Adipocyte (in vitro differentiated cells): ENCODE data around the gene FGF9.

ENCODE experiments used
- DNase-seq: peaks from one replicate; pipeline ENCODE4 v3.0.0-alpha.2; 2015; ENCODE audit warnings: low read depth
- H3K27me3 ChIP-seq: replicated peaks from 2 replicates; pipeline ENCODE4 v1.7.0; 2013; ENCODE audit warnings: mild to moderate bottlenecking, low read length, moderate library complexity; ENCODE audit not compliant: control insufficient read depth, insufficient read depth
- H3K36me3 ChIP-seq: 2 replicates; pipeline ENCODE4 v1.7.0; 2013; ENCODE audit warnings: low read length, mild to moderate bottlenecking, moderate library complexity; ENCODE audit not compliant: control insufficient read depth, insufficient read depth, severe bottlenecking
- H3K4me1 ChIP-seq: 2 replicates; pipeline ENCODE4 v1.7.0; 2013; ENCODE audit warnings: mild to moderate bottlenecking, low read length, moderate library complexity; ENCODE audit not compliant: control insufficient read depth, insufficient read depth
- H3K4me3 ChIP-seq: 2 replicates; pipeline ENCODE4 v1.7.0; 2013; ENCODE audit warnings: mild to moderate bottlenecking, low read length, moderate library complexity
- H3K9ac ChIP-seq: 2 replicates; pipeline ENCODE4 v1.7.0; 2013; ENCODE audit warnings: mild to moderate bottlenecking, low read length, moderate library complexity
- H3K9me3 ChIP-seq: 2 replicates; pipeline ENCODE4 v1.7.0; 2013; ENCODE audit warnings: mild to moderate bottlenecking, low read length, moderate library complexity; ENCODE audit not compliant: control insufficient read depth

Gene FGF9

DNA sequence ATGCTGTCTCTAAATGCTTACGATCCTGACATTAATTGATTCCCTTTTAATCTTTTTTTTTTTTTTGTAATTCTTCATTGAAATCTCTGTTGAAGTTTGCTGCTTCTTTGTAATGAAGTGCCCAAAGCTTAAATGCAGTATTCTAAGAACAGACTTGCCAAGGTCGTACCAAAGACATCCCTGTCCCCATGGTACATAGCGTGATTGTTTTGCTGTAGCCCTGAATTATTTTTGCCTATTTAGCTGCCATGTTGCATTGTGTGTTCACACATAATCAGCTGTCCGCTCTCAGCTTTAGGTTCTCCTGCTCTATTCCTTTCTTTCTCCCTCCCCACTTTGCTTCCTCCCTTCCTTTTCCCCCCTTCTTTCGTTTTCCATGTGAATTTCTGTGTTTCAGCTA is 21.1 kb downstream of the FGF9 start:
- DNase-seq, result no peak
- Histone ChIP-seq H3K4me1 (no peaks in the 10 kb centered on the region), H3K36me3 (no peaks in the 10 kb centered on the region), H3K9ac (no peak overlapping the region), H3K9me3 (no peaks in the 10 kb centered on the region), H3K4me3 (no peak overlapping the region), H3K27me3 (peaks cover 29% of the 10 kb centered on the region)

DNA sequence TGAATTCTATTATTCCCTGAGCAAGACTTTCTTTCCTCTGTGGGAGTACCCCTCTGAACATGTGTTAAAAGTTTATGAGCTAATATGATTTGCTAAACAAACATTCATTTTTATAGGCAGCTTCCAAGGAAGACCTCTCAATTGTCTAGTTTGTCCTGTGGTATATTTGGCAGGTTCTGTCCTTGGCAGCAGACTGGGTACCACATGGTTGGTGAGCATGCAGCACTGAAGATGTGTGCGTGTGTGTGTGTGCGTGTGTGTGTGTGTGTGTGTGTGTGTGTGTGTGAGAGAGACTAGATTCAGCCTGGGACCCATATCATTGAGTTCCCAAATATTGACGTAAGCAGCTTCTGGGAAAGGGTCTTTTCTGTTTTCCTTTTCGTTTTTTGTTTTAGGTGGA is 24.0 kb downstream of the FGF9 start:
- Histone ChIP-seq H3K4me1 (no peaks in the 10 kb centered on the region), H3K9me3 (no peaks in the 10 kb centered on the region), H3K9ac (no peak overlapping the region), H3K4me3 (no peak overlapping the region), H3K36me3 (no peaks in the 10 kb centered on the region), H3K27me3 (peaks cover 25% of the 10 kb centered on the region)
- DNase-seq, result no peak

DNA sequence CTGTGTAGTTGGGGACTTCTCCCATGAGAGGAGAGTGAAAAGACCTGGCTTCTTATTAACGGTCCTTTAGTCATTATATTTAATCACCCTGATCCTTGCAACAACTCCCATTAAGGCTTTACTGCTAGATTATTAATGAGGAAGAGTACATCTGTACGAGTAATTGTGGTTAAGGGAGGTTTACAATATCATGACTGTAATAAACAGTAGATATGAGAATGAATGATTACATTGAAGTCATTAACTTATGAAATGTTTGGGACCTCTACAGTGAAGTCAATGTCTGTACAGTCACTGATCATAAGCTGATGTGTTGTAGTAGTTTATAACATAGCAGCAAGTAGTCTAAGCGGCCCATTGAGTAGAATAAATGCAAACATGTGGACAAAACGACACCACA is 24.7 kb downstream of the FGF9 start:
- no peaks in the 10 kb centered on the region for H3K36me3 ChIP-seq
- no peaks in the 10 kb centered on the region for H3K9me3 ChIP-seq
- DNase-seq, result no peak
- H3K27me3 ChIP-seq, result peaks cover 23% of the 10 kb centered on the region
- no peak overlapping the region for H3K9ac ChIP-seq
- no peak overlapping the region for H3K4me3 ChIP-seq
- H3K4me1 ChIP-seq, result no peaks in the 10 kb centered on the region

DNA sequence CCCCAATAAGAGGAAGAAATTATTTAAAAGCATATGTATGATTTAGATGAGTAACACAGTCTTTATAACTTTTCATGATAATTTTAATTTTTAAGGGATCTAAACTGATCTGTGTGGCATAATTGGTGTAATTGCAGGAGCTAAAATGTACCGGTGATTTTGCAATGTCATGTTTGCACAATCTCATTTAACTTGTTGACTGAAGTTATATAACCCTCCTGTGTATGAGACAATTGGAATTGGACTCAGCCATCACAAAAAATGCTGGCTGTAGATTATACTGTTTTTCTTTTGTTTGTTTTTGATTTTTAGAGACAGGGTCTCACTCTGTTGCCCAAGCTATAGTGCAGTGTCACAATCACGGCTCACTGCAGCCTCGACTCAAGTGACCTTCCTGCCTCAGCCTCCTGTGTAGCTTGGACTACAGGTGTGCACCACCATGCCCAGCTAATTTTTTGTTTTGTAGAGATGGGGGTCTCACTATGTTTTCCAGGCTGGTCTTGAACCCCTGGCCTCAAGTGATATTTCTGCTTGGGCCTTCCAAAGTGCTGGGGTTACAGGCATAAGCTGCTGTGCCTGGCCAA is 26.1 kb downstream of the FGF9 start:
- no peaks in the 10 kb centered on the region for H3K9me3 ChIP-seq
- peaks cover 14% of the 10 kb centered on the region for H3K27me3 ChIP-seq
- H3K36me3 ChIP-seq, result no peaks in the 10 kb centered on the region
- DNase-seq, result no peak
- H3K9ac ChIP-seq, result no peak overlapping the region
- no peak overlapping the region for H3K4me3 ChIP-seq
- H3K4me1 ChIP-seq, result no peaks in the 10 kb centered on the region

DNA sequence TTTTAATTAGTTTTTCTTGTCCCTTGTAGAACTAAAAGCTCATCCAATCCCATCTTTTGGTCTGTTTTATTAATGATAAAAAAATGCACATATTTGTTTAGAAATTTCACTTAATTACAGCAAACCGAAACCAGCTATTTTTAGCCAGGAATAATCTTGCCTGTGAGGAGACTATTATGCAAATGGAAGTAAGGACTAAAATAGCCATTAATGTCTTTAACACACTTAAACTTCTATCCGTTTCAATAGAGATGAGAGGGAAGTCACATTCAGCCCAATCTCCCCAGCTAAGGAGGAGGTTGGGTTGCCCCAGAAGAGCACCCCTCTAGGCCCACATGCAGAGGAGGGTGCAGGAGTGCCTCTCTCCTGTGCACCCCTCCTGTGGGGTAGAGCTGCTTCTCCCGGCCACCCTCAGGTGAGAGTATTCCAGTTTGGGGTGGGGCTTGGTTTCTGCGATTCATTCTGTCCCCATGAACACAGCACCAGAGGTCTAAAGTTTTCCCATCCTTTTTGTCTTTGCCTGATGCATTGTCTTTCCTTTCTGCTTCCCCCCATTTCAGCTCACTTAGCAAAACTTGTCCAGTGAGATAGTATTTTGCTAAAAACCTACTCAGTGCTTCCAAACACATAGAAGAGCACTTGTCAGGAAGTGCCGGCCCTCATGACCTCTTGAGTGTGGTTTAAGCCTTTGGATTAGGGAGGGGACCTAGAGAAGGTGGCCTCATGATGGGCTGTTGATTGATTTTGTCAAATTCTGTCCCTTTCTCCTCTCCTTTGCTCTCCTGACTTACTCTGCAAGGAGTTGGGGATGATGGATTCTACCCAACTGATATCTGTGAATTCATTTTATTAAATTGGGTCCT is 28.2 kb downstream of the FGF9 start:
- no peak for DNase-seq
- Histone ChIP-seq H3K4me1 (no peaks in the 10 kb centered on the region), H3K27me3 (peaks cover 14% of the 10 kb centered on the region), H3K9me3 (no peaks in the 10 kb centered on the region), H3K9ac (no peak overlapping the region), H3K4me3 (no peak overlapping the region), H3K36me3 (no peaks in the 10 kb centered on the region)

DNA sequence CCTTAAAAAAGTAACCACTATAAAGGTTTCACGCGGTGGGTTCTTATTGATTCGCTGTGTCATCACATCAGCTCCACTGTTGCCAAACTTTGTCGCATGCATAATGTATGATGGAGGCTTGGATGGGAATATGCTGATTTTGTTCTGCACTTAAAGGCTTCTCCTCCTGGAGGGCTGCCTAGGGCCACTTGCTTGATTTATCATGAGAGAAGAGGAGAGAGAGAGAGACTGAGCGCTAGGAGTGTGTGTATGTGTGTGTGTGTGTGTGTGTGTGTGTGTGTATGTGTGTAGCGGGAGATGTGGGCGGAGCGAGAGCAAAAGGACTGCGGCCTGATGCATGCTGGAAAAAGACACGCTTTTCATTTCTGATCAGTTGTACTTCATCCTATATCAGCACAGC is 30.6 kb downstream of the FGF9 start:
- DNase-seq, result no peak
- no peak overlapping the region for H3K9ac ChIP-seq
- H3K9me3 ChIP-seq, result no peaks in the 10 kb centered on the region
- H3K36me3 ChIP-seq, result no peaks in the 10 kb centered on the region
- H3K4me1 ChIP-seq, result no peaks in the 10 kb centered on the region
- H3K4me3 ChIP-seq, result no peak overlapping the region
- H3K27me3 ChIP-seq, result peaks cover 18% of the 10 kb centered on the region

DNA sequence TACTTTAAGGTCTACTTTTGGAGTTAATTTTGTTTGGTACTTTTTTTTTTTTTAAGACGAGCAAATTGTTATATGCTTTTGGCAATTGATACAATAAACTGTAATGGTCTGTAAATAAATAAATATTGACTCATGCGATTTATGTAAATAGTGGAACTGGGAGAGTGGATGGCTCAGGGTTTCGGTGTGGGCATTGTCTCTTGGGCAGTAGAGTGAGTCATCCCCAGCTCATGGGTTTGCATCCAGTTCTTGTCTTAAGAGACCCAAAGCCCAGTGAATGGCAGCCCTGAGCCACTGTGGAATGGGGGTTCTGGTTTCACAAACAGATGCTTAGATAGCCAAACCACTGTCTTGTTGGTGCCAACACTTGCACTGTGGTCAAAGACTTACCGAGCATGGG is 33.0 kb downstream of the FGF9 start:
- Histone ChIP-seq H3K9ac (no peak overlapping the region), H3K9me3 (no peaks in the 10 kb centered on the region), H3K27me3 (peaks cover 17% of the 10 kb centered on the region), H3K36me3 (no peaks in the 10 kb centered on the region), H3K4me1 (no peaks in the 10 kb centered on the region), H3K4me3 (no peak overlapping the region)
- DNase-seq, result no peak

DNA sequence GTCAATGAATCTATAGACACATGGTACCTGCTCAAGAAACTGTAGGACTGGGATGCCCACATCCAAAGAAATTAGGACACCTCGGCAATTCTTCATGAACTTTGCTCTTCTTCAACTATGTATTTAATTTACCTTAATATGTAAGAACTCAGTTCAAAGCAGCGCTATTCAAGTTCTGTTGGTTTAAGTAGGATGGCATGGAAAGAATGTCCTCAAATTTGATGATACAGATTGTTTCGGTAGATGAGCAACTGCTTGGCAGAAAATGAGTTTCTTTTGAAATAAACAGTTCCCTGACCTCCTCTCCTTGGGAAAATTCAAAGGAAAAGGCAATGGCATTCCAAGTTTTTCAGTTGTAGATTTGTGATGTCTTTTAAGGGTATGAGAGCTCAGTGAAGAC is 36.7 kb downstream of the FGF9 start:
- no peak for DNase-seq

DNA sequence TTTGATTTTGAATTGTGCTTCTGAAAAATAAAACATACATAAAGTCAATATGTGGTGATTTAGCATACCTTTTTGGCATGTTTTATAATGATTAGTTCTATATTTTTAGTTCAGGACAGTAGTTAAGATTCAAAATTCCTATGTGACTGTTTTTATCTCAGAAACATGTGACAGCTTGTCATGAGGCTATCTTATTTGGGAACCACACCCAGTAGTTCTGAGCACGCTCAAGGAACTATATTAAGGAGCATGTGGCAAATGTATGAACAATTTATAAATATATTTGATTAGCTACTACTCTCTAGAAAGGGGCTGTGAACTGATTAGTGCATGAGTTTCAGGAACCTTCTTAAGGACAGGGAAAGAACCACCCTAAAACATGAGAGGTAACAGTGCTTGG is 38.8 kb downstream of the FGF9 start:
- H3K27me3 ChIP-seq, result peaks cover 4% of the 10 kb centered on the region
- no peaks in the 10 kb centered on the region for H3K9me3 ChIP-seq
- H3K4me3 ChIP-seq, result no peak overlapping the region
- H3K4me1 ChIP-seq, result no peaks in the 10 kb centered on the region
- no peak overlapping the region for H3K9ac ChIP-seq
- no peak for DNase-seq
- H3K36me3 ChIP-seq, result no peaks in the 10 kb centered on the region

More for the DNA sequence above, 36.7 kb downstream of the FGF9 start:
- no peaks in the 10 kb centered on the region for H3K9me3 ChIP-seq
- H3K27me3 ChIP-seq, result peaks cover 4% of the 10 kb centered on the region
- H3K4me1 ChIP-seq, result no peaks in the 10 kb centered on the region
- H3K4me3 ChIP-seq, result no peak overlapping the region
- no peaks in the 10 kb centered on the region for H3K36me3 ChIP-seq
- no peak overlapping the region for H3K9ac ChIP-seq

DNA sequence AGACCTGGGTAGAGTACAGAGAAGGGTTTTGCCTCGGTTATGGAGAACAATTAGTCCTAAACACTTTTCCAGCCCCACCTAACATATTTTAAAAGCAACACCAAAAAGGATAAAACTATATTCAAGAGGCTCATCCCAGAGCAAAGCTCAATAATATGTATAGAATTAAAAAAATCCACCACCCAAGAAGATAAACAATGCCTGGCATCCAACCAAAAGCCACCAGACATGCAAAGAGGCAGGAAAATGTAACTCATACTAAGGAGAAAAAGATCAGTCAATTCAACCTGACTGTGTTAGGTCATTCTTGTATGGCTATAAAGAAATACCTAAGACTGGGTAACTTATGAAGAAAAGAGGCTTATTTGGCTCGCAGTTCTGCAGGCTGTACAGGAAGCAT is 39.3 kb downstream of the FGF9 start:
- Histone ChIP-seq H3K27me3 (peaks cover 4% of the 10 kb centered on the region), H3K9me3 (peaks cover under 1% of the 10 kb centered on the region), H3K4me3 (no peak overlapping the region), H3K4me1 (no peaks in the 10 kb centered on the region), H3K36me3 (no peaks in the 10 kb centered on the region), H3K9ac (no peak overlapping the region)
- DNase-seq, result no peak

DNA sequence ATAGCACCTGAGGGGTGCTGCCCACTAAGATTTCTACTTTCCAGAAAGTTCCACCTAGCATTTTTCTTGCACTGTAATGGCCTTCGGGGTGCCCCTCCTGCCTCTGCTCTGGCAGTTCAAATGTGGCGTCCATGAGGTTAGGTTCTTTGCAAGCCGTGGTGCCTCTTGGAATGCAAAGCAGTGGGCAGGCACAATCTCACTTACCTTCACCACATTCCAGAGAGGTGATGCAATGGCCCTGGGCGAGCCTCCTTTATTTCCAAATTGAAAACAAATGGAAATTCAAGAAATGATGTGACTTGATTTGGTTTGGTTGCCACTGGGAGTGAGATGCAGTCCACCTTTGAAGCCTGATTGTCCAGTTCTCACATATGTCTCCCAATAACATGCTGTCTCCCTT is 46.9 kb downstream of the FGF9 start:
- H3K9me3 ChIP-seq, result peaks cover 5% of the 10 kb centered on the region
- H3K9ac ChIP-seq, result no peak overlapping the region
- no peaks in the 10 kb centered on the region for H3K27me3 ChIP-seq
- no peak for DNase-seq
- H3K4me1 ChIP-seq, result no peaks in the 10 kb centered on the region
- H3K4me3 ChIP-seq, result no peak overlapping the region
- H3K36me3 ChIP-seq, result no peaks in the 10 kb centered on the region
